HCT116 (cell line): Measurements from ENCODE around the gene ATXN1.

Source experiments
- JUND ChIP-seq: IDR thresholded peaks from 2 replicates; pipeline ENCODE4 v1.6.1; 2012
- POLR2A ChIP-seq: IDR thresholded peaks from 2 replicates; pipeline ENCODE4 v1.7.0; 2011; ENCODE audit warnings: borderline replicate concordance; ENCODE audit not compliant: insufficient read depth, insufficient read length; ENCODE audit errors: extremely low read depth

GRCh38 chr6:16418151-16418550 lies 343.1 kb downstream of the ATXN1 start:
- TF ChIP-seq POLR2A (no peak), JUND (no peak)
